IMR-90 (cell line): ENCODE measurements around the gene NLRP10. TPM values are rescaled to one million over a fixed set of nuclear protein-coding genes. Genes with fewer than 3 reads are reported as not detected.
A peak's percentile ranks its signal among the peaks of the same experiment; 100 is the strongest.

ENCODE experiments used
- ATAC-seq: fragments of 200-7000 bp; cut with Tn5 transposase; 2 replicates; pipeline ENCODE4 v1.9.1; 2020; ENCODE audit warnings: low read depth, mild to moderate bottlenecking, moderate library complexity
- BruUV-seq: library from RNA; stranded (reverse); fragments of 400-500 nt; replicated peaks from 2 replicates; lab custom pipeline; 2021; lab: Mats Ljungman, UMichigan
- CTCF ChIA-PET: fragments of 300-600 bp; formaldehyde crosslinking; extraction: SDS; loops from one replicate; lab custom pipeline; 2021; ENCODE audit warnings: antibody characterized with exemption; lab: Yijun Ruan, JAX
- POLR2A ChIA-PET: fragments of 300-600 bp; sonication (Branson Sonifier 250); formaldehyde crosslinking; loops from one replicate; lab custom pipeline; 2022; ENCODE audit warnings: antibody characterized with exemption; ENCODE audit not compliant: unreplicated experiment; lab: Charles Lee
- DNase-seq: peaks from one replicate; pipeline ENCODE4 v3.0.0; 2013
- H2AFZ ChIP-seq: replicated peaks from 2 replicates; pipeline ENCODE3; 2013; ENCODE audit warnings: low read length, mild to moderate bottlenecking; ENCODE audit not compliant: poor library complexity
- H2AK5ac ChIP-seq: 2 replicates; pipeline ENCODE4 v1.6.1; 2013; ENCODE audit warnings: low read depth, low read length, inconsistent platforms
- H2AK9ac ChIP-seq: replicated peaks from 2 replicates; pipeline ENCODE3; 2013; ENCODE audit warnings: mild to moderate bottlenecking, low read depth, low read length, moderate library complexity; ENCODE audit not compliant: poor library complexity
- H2BK120ac ChIP-seq: 2 replicates; pipeline ENCODE4 v1.6.1; 2013; ENCODE audit warnings: low read depth, low read length, inconsistent platforms
- H2BK15ac ChIP-seq: 3 replicates; pipeline ENCODE4 v1.6.1; 2013; ENCODE audit warnings: low read depth, low read length, inconsistent platforms
- H2BK20ac ChIP-seq: 2 replicates; pipeline ENCODE4 v1.6.1; 2013; ENCODE audit warnings: low read depth, mild to moderate bottlenecking, inconsistent platforms, low read length, moderate library complexity
- H2BK5ac ChIP-seq: 2 replicates; pipeline ENCODE4 v1.6.1; 2013; ENCODE audit warnings: mild to moderate bottlenecking, low read depth, low read length, inconsistent platforms; ENCODE audit not compliant: poor library complexity, severe bottlenecking
- H3K14ac ChIP-seq: replicated peaks from 2 replicates; pipeline ENCODE4 v1.6.1; 2013; ENCODE audit warnings: low read depth, low read length, inconsistent platforms
- H3K18ac ChIP-seq: 2 replicates; pipeline ENCODE4 v1.6.1; 2013; ENCODE audit warnings: low read depth, low read length, control low read depth
- H3K23ac ChIP-seq: 2 replicates; pipeline ENCODE4 v1.6.1; 2013; ENCODE audit warnings: low read depth, low read length, inconsistent platforms
- H3K27ac ChIP-seq: 2 replicates; pipeline ENCODE4 v1.5.1; 2013; ENCODE audit warnings: mild to moderate bottlenecking, control low read depth, low read length; ENCODE audit not compliant: insufficient read depth
- H3K27me3 ChIP-seq: 2 replicates; pipeline ENCODE4 v1.6.1; 2013; ENCODE audit warnings: low read length; ENCODE audit not compliant: control insufficient read depth, insufficient read depth
- H3K36me3 ChIP-seq: 2 replicates; pipeline ENCODE4 v1.6.1; 2013; ENCODE audit warnings: low read length, mixed read lengths; ENCODE audit not compliant: control insufficient read depth, insufficient read depth
- H3K4ac ChIP-seq: 2 replicates; pipeline ENCODE4 v1.6.1; 2013; ENCODE audit warnings: low read depth, low read length, inconsistent platforms
- H3K4me1 ChIP-seq: 2 replicates; pipeline ENCODE4 v1.6.1; 2013; ENCODE audit warnings: low read length, mixed read lengths; ENCODE audit not compliant: control insufficient read depth, insufficient read depth
- H3K4me2 ChIP-seq: 2 replicates; pipeline ENCODE4 v1.6.1; 2013; ENCODE audit warnings: low read depth, mild to moderate bottlenecking, control low read depth, low read length, moderate library complexity
- H3K4me3 ChIP-seq: 2 replicates; pipeline ENCODE4 v1.5.1; 2013; ENCODE audit warnings: low read depth, mild to moderate bottlenecking, control low read depth, low read length, moderate library complexity; ENCODE audit not compliant: insufficient read depth
- H3K56ac ChIP-seq: 2 replicates; pipeline ENCODE4 v1.6.1; 2013; ENCODE audit warnings: low read length, inconsistent platforms; ENCODE audit not compliant: insufficient read depth; ENCODE audit errors: extremely low read depth
- H3K79me1 ChIP-seq, 2 experiments: 2 replicates each; pipeline ENCODE4 v1.6.1; 2013; ENCODE audit warnings: low read length in 2 of 2, inconsistent platforms in 1 of 2, low read depth in 1 of 2
- H3K9ac ChIP-seq: 2 replicates; pipeline ENCODE4 v1.6.1; 2013; ENCODE audit warnings: low read depth, low read length, control low read depth
- H3K9me1 ChIP-seq: 2 replicates; pipeline ENCODE4 v1.6.1; 2013; ENCODE audit warnings: low read length, inconsistent platforms; ENCODE audit not compliant: insufficient read depth
- H3K9me3 ChIP-seq: 2 replicates; pipeline ENCODE4 v1.6.1; 2013; ENCODE audit warnings: low read length; ENCODE audit not compliant: control insufficient read depth, insufficient read depth
- H4K20me1 ChIP-seq: 2 replicates; pipeline ENCODE4 v1.6.1; 2013; ENCODE audit warnings: low read length, inconsistent platforms; ENCODE audit not compliant: insufficient read depth
- H4K5ac ChIP-seq: 2 replicates; pipeline ENCODE4 v1.6.1; 2013; ENCODE audit warnings: mild to moderate bottlenecking, low read depth, low read length, control low read depth
- H4K8ac ChIP-seq, 2 experiments: 2 replicates each; pipeline ENCODE4 v1.6.1; 2013; ENCODE audit warnings: low read depth in 2 of 2, low read length in 2 of 2, control low read depth in 1 of 2, inconsistent platforms in 1 of 2
- H4K91ac ChIP-seq: 2 replicates; pipeline ENCODE4 v1.6.1; 2013; ENCODE audit warnings: low read depth, low read length, inconsistent platforms; ENCODE audit not compliant: insufficient read depth
- BHLHE40 ChIP-seq: fragments of 150-350 bp; IDR thresholded peaks from 2 replicates; pipeline ENCODE4 v1.6.1; 2016; ENCODE audit warnings: mild to moderate bottlenecking, low read depth, low read length
- CEBPB ChIP-seq: IDR thresholded peaks from 2 replicates; pipeline ENCODE4 v1.6.1; 2012; ENCODE audit warnings: low read depth, low read length, improper control_type of control experiment
- CHD1 ChIP-seq: IDR thresholded peaks from 2 replicates; pipeline ENCODE4 v1.6.1; 2012; ENCODE audit warnings: low read depth, low read length, improper control_type of control experiment
- ELK1 ChIP-seq: fragments of 150-350 bp; IDR thresholded peaks from 2 replicates; pipeline ENCODE4 v1.6.1; 2016; ENCODE audit warnings: low read depth, mild to moderate bottlenecking, low read length, moderate library complexity, borderline replicate concordance
- FOS ChIP-seq: fragments of 150-350 bp; IDR thresholded peaks from 2 replicates; pipeline ENCODE4 v1.6.1; 2016; ENCODE audit warnings: low read depth, low read length
- MAFK ChIP-seq: IDR thresholded peaks from 2 replicates; pipeline ENCODE4 v1.6.1; 2012; ENCODE audit warnings: low read depth, low read length, improper control_type of control experiment
- MAZ ChIP-seq: IDR thresholded peaks from 2 replicates; pipeline ENCODE4 v1.6.1; 2012; ENCODE audit warnings: low read depth, mild to moderate bottlenecking, low read length, improper control_type of control experiment, moderate library complexity, borderline replicate concordance
- MXI1 ChIP-seq: IDR thresholded peaks from 2 replicates; pipeline ENCODE4 v1.6.1; 2012; ENCODE audit warnings: low read depth, mild to moderate bottlenecking, low read length, moderate library complexity, borderline replicate concordance
- NFE2L2 ChIP-seq: fragments of 150-350 bp; IDR thresholded peaks from 2 replicates; pipeline ENCODE4 v1.6.1; 2016; ENCODE audit warnings: low read depth, mild to moderate bottlenecking, low read length
- POLR2A ChIP-seq: IDR thresholded peaks from 2 replicates; pipeline ENCODE4 v1.6.1; 2012; ENCODE audit warnings: mild to moderate bottlenecking, low read depth, low read length
- RAD21 ChIP-seq: IDR thresholded peaks from 2 replicates; pipeline ENCODE4 v1.6.1; 2012; ENCODE audit warnings: low read length, improper control_type of control experiment
- RCOR1 ChIP-seq: IDR thresholded peaks from 2 replicates; pipeline ENCODE4 v1.6.1; 2012; ENCODE audit warnings: mild to moderate bottlenecking, low read length, improper control_type of control experiment; ENCODE audit not compliant: insufficient replicate concordance
- RFX5 ChIP-seq: IDR thresholded peaks from 2 replicates; pipeline ENCODE4 v1.8.0; 2012; ENCODE audit warnings: low read depth, mild to moderate bottlenecking, low read length, moderate library complexity
- SMC3 ChIP-seq: fragments of 150-350 bp; IDR thresholded peaks from 2 replicates; pipeline ENCODE4 v1.6.1; 2016; ENCODE audit warnings: low read depth, mild to moderate bottlenecking, antibody characterized with exemption, low read length, moderate library complexity
- USF2 ChIP-seq: fragments of 150-350 bp; IDR thresholded peaks from 2 replicates; pipeline ENCODE4 v1.6.1; 2017; ENCODE audit warnings: mild to moderate bottlenecking, antibody characterized with exemption, low read length, low read depth
- dilution Hi-C: fragments of 300-500 bp; cut with HindIII; formaldehyde crosslinking; loops from one replicate; pipeline ENCODE4 v1.14.3; 2018; ENCODE audit warnings: low sequenced_read_pairs; ENCODE audit not compliant: unreplicated experiment
- in situ Hi-C: fragments of 300-500 bp; cut with MboI; formaldehyde crosslinking; loops from 3 replicates; pipeline ENCODE4 v1.14.3; 2019; ENCODE audit warnings: low sequenced_read_pairs, inconsistent platforms, mixed read lengths
- intact Hi-C: fragments of 100-400 bp; cut with micrococcal nuclease; formaldehyde crosslinking; loops from 2 replicates; pipeline ENCODE4 v1.10.0; 2022
- polyA plus RNA-seq, 3 experiments: library from polyadenylated mRNA; depleted of rRNA; stranded (reverse); fragments of >200 nt; gene quantifications; 2 replicates each; pipeline ENCODE4 v1.2.3, GENCODE V29; 2012; ENCODE audit warnings: low replicate concordance in 1 of 3
- total RNA-seq: library from RNA; depleted of rRNA; stranded (reverse); fragments of >200 nt; gene quantifications from 2 replicates; pipeline ENCODE4 v1.2.3, GENCODE V29; 2012
- TF ChIP-seq, protein P1 (sequence below): conservative IDR thresholded peaks from 2 replicates; pipeline ENCODE4 v1.5.1; 2012; ENCODE audit warnings: mild to moderate bottlenecking, low read depth, low read length, improper control_type of control experiment

The NLRP10 gene
- total and polyA plus RNA-seq, 2 of the 4 experiments (the other 2 are of a cell fraction): 6.5 to 36.7 TPM

DNA sequence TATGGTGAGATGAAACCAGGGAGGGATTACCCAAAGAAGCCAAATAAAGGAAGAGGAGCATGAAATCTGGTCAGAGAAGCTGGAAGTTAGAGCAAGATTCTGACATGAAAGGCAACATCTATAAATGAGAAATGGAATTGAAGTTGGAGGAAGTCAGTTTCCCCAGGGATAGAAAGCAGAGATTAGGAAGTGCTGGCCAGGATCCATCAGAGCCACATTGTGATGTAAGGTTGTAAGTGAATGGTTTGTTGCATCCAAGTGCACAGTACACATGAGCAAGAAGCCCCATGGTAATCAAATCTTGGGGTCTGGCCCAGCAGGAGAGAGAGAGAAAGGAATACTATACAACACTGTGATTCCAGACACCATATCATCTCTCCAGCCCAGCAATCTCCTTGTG is 6.6 kb upstream of the NLRP10 start:
- dilution Hi-C loops: no loop called here
- peak overlapping the region; percentile 90; the same call in 2 of the 3 replicates for H2BK15ac ChIP-seq

More for the DNA sequence above, 6.6 kb upstream of the NLRP10 start:
- Histone ChIP-seq H3K9ac (no peak overlapping the region), H4K5ac (no peak overlapping the region; the same call in 1 of the 2 replicates), H2AFZ (no peak overlapping the region), H3K27ac (no peak overlapping the region), H2BK5ac (peak overlapping the region; percentile 57), H4K91ac (peak overlapping the region; percentile 45), H3K4me2 (no peak overlapping the region), H3K4ac (peak overlapping the region; percentile 6), H2BK120ac (peak overlapping the region; percentile 28), H3K9me1 (peaks cover 11% of the 10 kb centered on the region), H3K18ac (peak overlapping the region; percentile 19; the same call in 1 of the 2 replicates), H3K4me3 (no peak overlapping the region), H3K14ac (0 out of 2 replicates have a peak overlapping the region, but pooled peaks have one; percentile 20), H2BK20ac (peak overlapping the region; percentile 74; the same call in 1 of the 2 replicates), H3K36me3 (no peaks in the 10 kb centered on the region), H3K27me3 (no peaks in the 10 kb centered on the region), H2AK5ac (peak overlapping the region; percentile 48; the same call in 1 of the 2 replicates), H3K56ac (no peak overlapping the region), H4K8ac (0 out of 4 replicates have a peak overlapping the region, but pooled peaks of 1 of the 2 experiments have one; percentile 39), H3K4me1 (peaks cover 19% of the 10 kb centered on the region), H4K20me1 (no peaks in the 10 kb centered on the region), H3K9me3 (no peaks in the 10 kb centered on the region), H3K79me1 (peaks cover 0 to 12% of the 10 kb centered on the region in 2 experiments; a peak in 2 of 4 replicates), H3K23ac (no peak overlapping the region), H2AK9ac (no peak overlapping the region)
- intact Hi-C loops (no loop called here), in situ Hi-C loops (no loop called here)
- ATAC-seq: no peak
- CTCF ChIA-PET: no interaction called here
- no TSS peak for BruUV-seq
- POLR2A ChIA-PET: no interaction called here
- no peak for TF ChIP-seq POLR2A
- no peak for TF ChIP-seq MAFK
- no peak for TF ChIP-seq USF2
- TF ChIP-seq RFX5: no peak
- no peak for TF ChIP-seq CEBPB
- TF ChIP-seq CHD1: no peak
- TF ChIP-seq, protein P1, sequence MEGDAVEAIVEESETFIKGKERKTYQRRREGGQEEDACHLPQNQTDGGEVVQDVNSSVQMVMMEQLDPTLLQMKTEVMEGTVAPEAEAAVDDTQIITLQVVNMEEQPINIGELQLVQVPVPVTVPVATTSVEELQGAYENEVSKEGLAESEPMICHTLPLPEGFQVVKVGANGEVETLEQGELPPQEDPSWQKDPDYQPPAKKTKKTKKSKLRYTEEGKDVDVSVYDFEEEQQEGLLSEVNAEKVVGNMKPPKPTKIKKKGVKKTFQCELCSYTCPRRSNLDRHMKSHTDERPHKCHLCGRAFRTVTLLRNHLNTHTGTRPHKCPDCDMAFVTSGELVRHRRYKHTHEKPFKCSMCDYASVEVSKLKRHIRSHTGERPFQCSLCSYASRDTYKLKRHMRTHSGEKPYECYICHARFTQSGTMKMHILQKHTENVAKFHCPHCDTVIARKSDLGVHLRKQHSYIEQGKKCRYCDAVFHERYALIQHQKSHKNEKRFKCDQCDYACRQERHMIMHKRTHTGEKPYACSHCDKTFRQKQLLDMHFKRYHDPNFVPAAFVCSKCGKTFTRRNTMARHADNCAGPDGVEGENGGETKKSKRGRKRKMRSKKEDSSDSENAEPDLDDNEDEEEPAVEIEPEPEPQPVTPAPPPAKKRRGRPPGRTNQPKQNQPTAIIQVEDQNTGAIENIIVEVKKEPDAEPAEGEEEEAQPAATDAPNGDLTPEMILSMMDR: no peak
- no peak for TF ChIP-seq NFE2L2
- no peak for TF ChIP-seq FOS
- no peak for TF ChIP-seq RCOR1
- no peak for TF ChIP-seq RAD21
- TF ChIP-seq ELK1: no peak
- TF ChIP-seq MAZ: no peak
- no peak for TF ChIP-seq SMC3
- no peak for TF ChIP-seq MXI1
- no peak for TF ChIP-seq BHLHE40
- no peak for DNase-seq
